Nephron progenitor cell (in vitro differentiated cells): ENCODE data around the gene PALLD.
A peak's percentile ranks its signal among the peaks of the same experiment; 100 is the strongest.

Source experiments
- DNase-seq: peaks from one replicate; pipeline ENCODE4 v3.0.0; 2021
- H3K27ac Mint-ChIP-seq: 2 replicates; pipeline ENCODE4 v1.8.0; 2021; ENCODE audit warnings: mild to moderate bottlenecking, moderate library complexity, mixed read lengths
- H3K27me3 Mint-ChIP-seq: 2 replicates; pipeline ENCODE4 v1.8.0; 2021; ENCODE audit warnings: mild to moderate bottlenecking, low read depth, mixed read lengths; ENCODE audit not compliant: poor library complexity
- H3K36me3 Mint-ChIP-seq: 2 replicates; pipeline ENCODE4 v1.8.0; 2021; ENCODE audit warnings: low read depth, mixed read lengths
- H3K4me1 Mint-ChIP-seq: 2 replicates; pipeline ENCODE4 v1.8.0; 2021; ENCODE audit warnings: mixed read lengths
- H3K4me3 Mint-ChIP-seq: 2 replicates; pipeline ENCODE4 v1.8.0; 2021; ENCODE audit warnings: mild to moderate bottlenecking, moderate library complexity, mixed read lengths
- H3K9me3 Mint-ChIP-seq: 2 replicates; pipeline ENCODE4 v1.8.0; 2021; ENCODE audit warnings: mild to moderate bottlenecking, moderate library complexity, mixed read lengths
- CTCF ChIP-seq: fragments of 200-600 bp; sonication (generic); IDR thresholded peaks from 2 replicates; pipeline ENCODE4 v1.5.0; 2021; ENCODE audit warnings: antibody characterized with exemption

PALLD gene

GRCh38 chr4:168781926-168782325 lies 285.1 kb downstream of the PALLD start:
- TF ChIP-seq CTCF: no peak
- Mint-ChIP-seq H3K9me3 (peaks cover 2% of the 10 kb centered on the region), H3K36me3 (peaks cover 27% of the 10 kb centered on the region), H3K27ac (no peak overlapping the region), H3K27me3 (no peaks in the 10 kb centered on the region), H3K4me1 (peaks cover 10% of the 10 kb centered on the region), H3K4me3 (no peak overlapping the region)
- DNase-seq: no peak

GRCh38 chr4:168782439-168782838 lies 285.6 kb downstream of the PALLD start:
- H3K27ac Mint-ChIP-seq: no peak overlapping the region
- no peak overlapping the region for H3K4me3 Mint-ChIP-seq
- H3K36me3 Mint-ChIP-seq: peaks cover 22% of the 10 kb centered on the region
- no peak for TF ChIP-seq CTCF
- H3K27me3 Mint-ChIP-seq: no peaks in the 10 kb centered on the region
- H3K4me1 Mint-ChIP-seq: peaks cover 10% of the 10 kb centered on the region
- no peak for DNase-seq
- no peaks in the 10 kb centered on the region for H3K9me3 Mint-ChIP-seq

GRCh38 chr4:168784786-168785461 lies 288.1 kb downstream of the PALLD start:
- peak overlapping the region; percentile 64 for H3K27ac Mint-ChIP-seq
- no peak overlapping the region for H3K4me3 Mint-ChIP-seq
- H3K9me3 Mint-ChIP-seq: no peaks in the 10 kb centered on the region
- no peak for DNase-seq
- no peak for TF ChIP-seq CTCF
- peaks cover 10% of the 10 kb centered on the region for H3K4me1 Mint-ChIP-seq
- H3K27me3 Mint-ChIP-seq: no peaks in the 10 kb centered on the region
- peaks cover 19% of the 10 kb centered on the region for H3K36me3 Mint-ChIP-seq

- peaks cover 34% of the 10 kb centered on the region for H3K36me3 Mint-ChIP-seq
- no peaks in the 10 kb centered on the region for H3K27me3 Mint-ChIP-seq
- DNase-seq: no peak
- no peak overlapping the region for H3K27ac Mint-ChIP-seq
- H3K4me3 Mint-ChIP-seq: no peak overlapping the region
- no peaks in the 10 kb centered on the region for H3K4me1 Mint-ChIP-seq
- no peak for TF ChIP-seq CTCF
- H3K9me3 Mint-ChIP-seq: no peaks in the 10 kb centered on the region
Measured at GRCh38 chr4:168787334-168787733, 290.5 kb downstream of the PALLD start.

- Mint-ChIP-seq H3K9me3 (no peaks in the 10 kb centered on the region), H3K4me3 (no peak overlapping the region), H3K27ac (no peak overlapping the region), H3K4me1 (no peaks in the 10 kb centered on the region), H3K27me3 (no peaks in the 10 kb centered on the region), H3K36me3 (peaks cover 34% of the 10 kb centered on the region)
- TF ChIP-seq CTCF: no peak
- no peak for DNase-seq
Measured at GRCh38 chr4:168787801-168788595, 291.1 kb downstream of the PALLD start.

GRCh38 chr4:168790898-168791297 lies 294.0 kb downstream of the PALLD start:
- H3K27ac Mint-ChIP-seq: peak overlapping the region; percentile 76
- peaks cover 3% of the 10 kb centered on the region for H3K27me3 Mint-ChIP-seq
- H3K4me1 Mint-ChIP-seq: peaks cover 6% of the 10 kb centered on the region
- DNase-seq: no peak
- H3K36me3 Mint-ChIP-seq: peaks cover 26% of the 10 kb centered on the region
- H3K9me3 Mint-ChIP-seq: no peaks in the 10 kb centered on the region
- H3K4me3 Mint-ChIP-seq: no peak overlapping the region
- TF ChIP-seq CTCF: no peak
